Peyer's patch (tissue), 4 donors: ENCODE results near the gene PLXNA4.

Experiments
- POLR2A ChIP-seq, 2 donors: fragments of 450-650 bp; IDR thresholded peaks; one replicate each; pipeline ENCODE4 v1.5.1; 2017; ENCODE audit warnings: antibody characterized with exemption in 2 of 2, mild to moderate bottlenecking in 2 of 2, moderate library complexity in 2 of 2
- TF ChIP-seq, protein P1 (sequence below), 6 experiments: fragments of 450-650 bp in 4 of 6; fragments of 200-600 bp in 2 of 6; sonication (generic) in 1 of 6; IDR thresholded peaks; one replicate each; pipeline ENCODE4 v1.5.1; 2017 to 2019; ENCODE audit warnings: antibody characterized with exemption in 6 of 6, mild to moderate bottlenecking in 3 of 6, moderate library complexity in 1 of 6

DNA sequence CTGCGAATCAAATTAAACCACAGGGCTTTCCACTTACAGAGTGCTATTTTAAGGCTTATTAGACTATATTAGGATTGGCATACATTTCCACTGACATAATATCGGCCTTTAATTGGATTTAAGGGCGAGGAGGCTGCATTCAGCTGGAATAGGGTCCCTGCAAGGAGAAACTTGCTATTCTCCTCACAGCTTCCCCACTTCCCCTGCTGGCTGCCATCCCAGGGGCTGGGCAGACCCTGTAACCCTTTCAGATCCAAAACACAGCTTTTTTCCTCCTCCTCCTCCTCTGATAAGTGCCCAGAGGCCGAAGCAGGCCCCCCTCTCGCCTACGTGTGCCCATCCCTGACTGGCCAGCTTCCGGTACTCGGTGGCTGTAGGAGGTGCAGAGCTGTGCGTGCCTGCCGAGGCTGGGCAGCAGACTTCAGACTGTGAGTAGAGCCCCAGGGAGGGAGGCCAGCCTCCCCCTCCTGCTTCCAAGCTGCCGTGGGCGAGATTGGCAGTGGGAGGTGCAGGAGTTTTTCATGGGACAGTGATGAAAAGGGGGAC is 224.2 kb downstream of the PLXNA4 start:
- TF ChIP-seq, protein P1, sequence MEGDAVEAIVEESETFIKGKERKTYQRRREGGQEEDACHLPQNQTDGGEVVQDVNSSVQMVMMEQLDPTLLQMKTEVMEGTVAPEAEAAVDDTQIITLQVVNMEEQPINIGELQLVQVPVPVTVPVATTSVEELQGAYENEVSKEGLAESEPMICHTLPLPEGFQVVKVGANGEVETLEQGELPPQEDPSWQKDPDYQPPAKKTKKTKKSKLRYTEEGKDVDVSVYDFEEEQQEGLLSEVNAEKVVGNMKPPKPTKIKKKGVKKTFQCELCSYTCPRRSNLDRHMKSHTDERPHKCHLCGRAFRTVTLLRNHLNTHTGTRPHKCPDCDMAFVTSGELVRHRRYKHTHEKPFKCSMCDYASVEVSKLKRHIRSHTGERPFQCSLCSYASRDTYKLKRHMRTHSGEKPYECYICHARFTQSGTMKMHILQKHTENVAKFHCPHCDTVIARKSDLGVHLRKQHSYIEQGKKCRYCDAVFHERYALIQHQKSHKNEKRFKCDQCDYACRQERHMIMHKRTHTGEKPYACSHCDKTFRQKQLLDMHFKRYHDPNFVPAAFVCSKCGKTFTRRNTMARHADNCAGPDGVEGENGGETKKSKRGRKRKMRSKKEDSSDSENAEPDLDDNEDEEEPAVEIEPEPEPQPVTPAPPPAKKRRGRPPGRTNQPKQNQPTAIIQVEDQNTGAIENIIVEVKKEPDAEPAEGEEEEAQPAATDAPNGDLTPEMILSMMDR (IDR thresholded peaks at IDR 0.05): no peak
- no peak for TF ChIP-seq POLR2A (IDR thresholded peaks at IDR 0.05)
